Hepatocyte (in vitro differentiated cells): ENCODE data around the gene BCL2L1.

Source experiments
- CTCF ChIP-seq: fragments of 200-600 bp; sonication (generic); IDR thresholded peaks from 2 replicates; pipeline ENCODE4 v1.5.1; 2016; ENCODE audit warnings: antibody characterized with exemption, mild to moderate bottlenecking; ENCODE audit not compliant: poor library complexity
- EZH2 ChIP-seq: fragments of 200-600 bp; sonication (generic); IDR thresholded peaks from 2 replicates; pipeline ENCODE4 v1.6.1; 2016; ENCODE audit warnings: antibody characterized with exemption, mild to moderate bottlenecking, borderline replicate concordance
- EZH2phosphoT487 ChIP-seq: fragments of 200-600 bp; sonication (generic); IDR thresholded peaks from one replicate; pipeline ENCODE4 v1.6.1; 2018; ENCODE audit warnings: antibody characterized with exemption, mild to moderate bottlenecking, low read depth, moderate library complexity; ENCODE audit not compliant: unreplicated experiment, severe bottlenecking

- TF ChIP-seq CTCF (no peak), EZH2 (no peak), EZH2phosphoT487 (no peak)
These were observed 24.3 kb downstream of the BCL2L1 start for GRCh38 chr20:31698243-31698802.
